BE2C (cell line): ENCODE data around the gene COMT.

ENCODE experiments used
- DNase-seq: peaks from one replicate; pipeline ENCODE4 v3.0.0-alpha.2; 2020
- H3K27me3 ChIP-seq: fragments of 250-450 bp; sonication (Bioruptor Pico); 2 replicates; pipeline ENCODE4 v1.5.1; 2020; ENCODE audit warnings: mild to moderate bottlenecking
- H3K36me3 ChIP-seq: fragments of 250-450 bp; sonication (Bioruptor Pico); 2 replicates; pipeline ENCODE4 v1.5.1; 2020; ENCODE audit warnings: mild to moderate bottlenecking
- H3K4me1 ChIP-seq: fragments of 250-450 bp; sonication (Bioruptor Pico); 2 replicates; pipeline ENCODE4 v1.5.1; 2020
- H3K4me3 ChIP-seq: 2 replicates; pipeline ENCODE4 v1.5.1; 2011; ENCODE audit warnings: low read depth, low read length
- H3K9me3 ChIP-seq: fragments of 250-450 bp; sonication (Bioruptor Pico); 2 replicates; pipeline ENCODE4 v1.5.1; 2020
- TF ChIP-seq, protein P1 (sequence below): IDR thresholded peaks from 2 replicates; pipeline ENCODE4 v1.5.1; 2012; ENCODE audit warnings: mild to moderate bottlenecking, low read depth, low read length

Gene COMT

DNA sequence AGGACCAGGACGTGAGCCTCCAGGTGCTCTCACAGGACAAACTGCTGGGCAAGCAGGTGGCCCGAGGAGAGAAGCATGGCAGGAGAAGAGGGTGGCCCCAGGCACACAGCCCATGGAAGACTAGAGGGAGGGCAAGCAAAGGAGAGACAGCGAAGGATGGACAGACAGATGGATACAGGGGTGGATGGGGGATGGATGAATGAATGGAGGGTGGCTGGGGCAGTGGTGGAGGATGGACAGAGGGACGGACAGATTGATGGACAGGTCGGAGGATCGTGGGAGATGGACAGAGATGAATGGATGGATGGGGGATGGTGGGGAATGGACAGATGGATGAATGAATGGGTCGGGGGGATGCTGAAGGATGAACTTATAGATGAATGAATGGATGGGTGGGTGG lies 52.4 kb downstream of the COMT start:
- peak; percentile 4 for DNase-seq
- Histone ChIP-seq H3K36me3 (peaks cover 11% of the 10 kb centered on the region), H3K4me1 (peaks cover 79% of the 10 kb centered on the region), H3K27me3 (no peaks in the 10 kb centered on the region), H3K9me3 (no peaks in the 10 kb centered on the region), H3K4me3 (no peak overlapping the region)
- TF ChIP-seq, protein P1, sequence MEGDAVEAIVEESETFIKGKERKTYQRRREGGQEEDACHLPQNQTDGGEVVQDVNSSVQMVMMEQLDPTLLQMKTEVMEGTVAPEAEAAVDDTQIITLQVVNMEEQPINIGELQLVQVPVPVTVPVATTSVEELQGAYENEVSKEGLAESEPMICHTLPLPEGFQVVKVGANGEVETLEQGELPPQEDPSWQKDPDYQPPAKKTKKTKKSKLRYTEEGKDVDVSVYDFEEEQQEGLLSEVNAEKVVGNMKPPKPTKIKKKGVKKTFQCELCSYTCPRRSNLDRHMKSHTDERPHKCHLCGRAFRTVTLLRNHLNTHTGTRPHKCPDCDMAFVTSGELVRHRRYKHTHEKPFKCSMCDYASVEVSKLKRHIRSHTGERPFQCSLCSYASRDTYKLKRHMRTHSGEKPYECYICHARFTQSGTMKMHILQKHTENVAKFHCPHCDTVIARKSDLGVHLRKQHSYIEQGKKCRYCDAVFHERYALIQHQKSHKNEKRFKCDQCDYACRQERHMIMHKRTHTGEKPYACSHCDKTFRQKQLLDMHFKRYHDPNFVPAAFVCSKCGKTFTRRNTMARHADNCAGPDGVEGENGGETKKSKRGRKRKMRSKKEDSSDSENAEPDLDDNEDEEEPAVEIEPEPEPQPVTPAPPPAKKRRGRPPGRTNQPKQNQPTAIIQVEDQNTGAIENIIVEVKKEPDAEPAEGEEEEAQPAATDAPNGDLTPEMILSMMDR, result no peak

GRCh38 chr22:19994851-19995610 lies 53.5 kb downstream of the COMT start:
- Histone ChIP-seq H3K4me3 (no peak overlapping the region), H3K27me3 (no peaks in the 10 kb centered on the region), H3K4me1 (peaks cover 82% of the 10 kb centered on the region), H3K36me3 (peaks cover 8% of the 10 kb centered on the region), H3K9me3 (no peaks in the 10 kb centered on the region)
- TF ChIP-seq, protein P1, result no peak
- peak; percentile 4 for DNase-seq

DNA sequence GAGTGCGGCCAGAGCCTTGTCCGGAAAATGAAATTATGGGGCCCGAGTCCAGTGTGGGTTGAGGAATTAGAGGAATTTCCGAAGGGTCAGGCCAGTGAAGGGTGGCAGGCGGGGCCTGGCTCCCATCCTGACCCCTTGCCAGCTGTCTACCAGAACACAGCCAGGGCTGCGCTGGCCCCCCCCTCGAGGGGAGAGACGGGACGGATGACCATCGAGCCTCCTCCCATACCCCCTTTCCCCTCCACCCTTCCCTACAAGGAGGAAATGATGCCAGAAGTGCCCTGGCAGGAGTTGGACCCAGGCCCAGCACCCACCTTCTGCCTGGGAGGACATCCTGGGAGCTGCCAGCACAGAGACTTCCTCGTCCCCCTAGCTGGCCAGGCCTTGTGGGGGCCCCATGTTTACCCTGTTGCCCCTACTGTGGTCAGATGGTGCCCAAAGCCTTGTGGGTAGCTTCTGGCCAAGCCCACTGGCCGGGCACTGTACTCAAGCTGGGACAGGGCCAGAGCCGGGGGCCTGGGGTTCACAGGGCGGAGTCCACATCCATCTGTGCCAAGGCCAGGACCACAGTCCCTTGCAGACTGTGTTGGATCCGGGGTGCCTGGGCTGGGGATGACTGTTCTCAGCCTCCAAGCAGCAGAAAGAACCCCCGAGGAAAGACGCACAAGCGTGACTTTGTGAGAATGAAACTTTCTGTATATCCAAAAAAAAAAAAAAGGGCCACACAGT lies 54.2 kb downstream of the COMT start:
- peaks cover 4% of the 10 kb centered on the region for H3K36me3 ChIP-seq
- no peaks in the 10 kb centered on the region for H3K9me3 ChIP-seq
- H3K27me3 ChIP-seq, result no peaks in the 10 kb centered on the region
- peak; percentile 11 for DNase-seq
- TF ChIP-seq, protein P1, result no peak
- no peak overlapping the region for H3K4me3 ChIP-seq
- H3K4me1 ChIP-seq, result peaks cover 82% of the 10 kb centered on the region

- H3K4me3 ChIP-seq, result no peak overlapping the region
- H3K4me1 ChIP-seq, result peaks cover 77% of the 10 kb centered on the region
- no peaks in the 10 kb centered on the region for H3K27me3 ChIP-seq
- peaks cover 11% of the 10 kb centered on the region for H3K36me3 ChIP-seq
- TF ChIP-seq, protein P1, result no peak
- peak; percentile 97 for DNase-seq
- no peaks in the 10 kb centered on the region for H3K9me3 ChIP-seq
These were observed 55.3 kb downstream of the COMT start for GRCh38 chr22:19996694-19997384.

- TF ChIP-seq, protein P1, result no peak
- Histone ChIP-seq H3K4me3 (no peak overlapping the region), H3K36me3 (peaks cover 14% of the 10 kb centered on the region), H3K4me1 (peaks cover 72% of the 10 kb centered on the region), H3K9me3 (no peaks in the 10 kb centered on the region; the same call in 1 of the 2 replicates), H3K27me3 (no peaks in the 10 kb centered on the region)
- peak; percentile 10 for DNase-seq
These were observed 56.1 kb downstream of the COMT start for GRCh38 chr22:19997561-19998231.
